GM12873 (cell line): ENCODE data around the gene JCAD.

Experiments
- CTCF ChIP-seq: IDR thresholded peaks from 2 replicates; pipeline ENCODE4 v1.5.1; 2012; ENCODE audit warnings: low read depth, mild to moderate bottlenecking, moderate library complexity, low read length, control low read depth; ENCODE audit not compliant: insufficient read depth; ENCODE audit errors: missing control alignments

The JCAD gene

GRCh38 chr10:30038781-30039536, 20.4 kb downstream of the JCAD start:
- TF ChIP-seq CTCF, result no peak

- no peak for TF ChIP-seq CTCF
Observed at GRCh38 chr10:30037620-30038336, 21.6 kb downstream of the JCAD start.

GRCh38 chr10:30036811-30037210, 22.6 kb downstream of the JCAD start:
- no peak for TF ChIP-seq CTCF

GRCh38 chr10:30036341-30036740, 23.0 kb downstream of the JCAD start:
- TF ChIP-seq CTCF, result no peak

GRCh38 chr10:30034433-30035137, 24.8 kb downstream of the JCAD start:
- no peak for TF ChIP-seq CTCF

- no peak for TF ChIP-seq CTCF
Observed at GRCh38 chr10:30032125-30032524, 27.3 kb downstream of the JCAD start.

- TF ChIP-seq CTCF, result no peak
Observed at GRCh38 chr10:30029872-30030256, 29.5 kb downstream of the JCAD start.
